ENCODE results near the gene TEAD1.
A peak's percentile ranks its signal among the peaks of the same experiment; 100 is the strongest.

The TEAD1 gene

DNA sequence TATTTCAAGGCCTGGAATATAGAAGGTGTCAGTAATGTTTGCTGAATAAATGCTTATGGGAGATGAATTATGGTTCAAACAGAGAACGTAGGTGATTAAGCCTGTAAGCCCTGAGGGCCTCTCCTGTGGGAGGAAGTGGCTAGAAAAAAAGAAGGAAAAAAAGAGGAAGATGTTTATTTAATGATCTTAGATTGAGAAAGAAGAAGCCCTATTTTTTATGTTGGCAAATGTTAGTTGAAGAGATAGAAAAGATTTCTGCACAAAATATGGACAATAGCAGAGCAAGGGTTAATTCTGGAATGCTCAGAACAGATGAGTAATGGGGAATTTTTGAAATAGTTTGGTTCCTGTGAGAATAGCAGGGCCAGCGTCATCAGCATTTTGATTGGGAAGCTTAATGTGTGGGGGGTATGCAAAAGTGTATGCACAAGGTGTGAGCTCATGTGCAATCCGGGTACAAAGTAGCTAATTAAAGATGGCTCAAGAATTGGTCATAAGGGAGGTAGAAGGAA is 95.7 kb downstream of the TEAD1 start:
- no peaks in the 10 kb centered on the region for H3K9me3 ChIP-seq (replicated peaks; ENCODE audit: insufficient read depth, low read length)
- H3K27me3 ChIP-seq (replicated peaks; ENCODE audit: insufficient read depth, low read length): no peaks in the 10 kb centered on the region
- peaks cover 84% of the 10 kb centered on the region for H3K79me2 ChIP-seq (ENCODE audit: low read length)
- no peak overlapping the region for H3K9ac ChIP-seq (ENCODE audit: low read length)
- no peak for TF ChIP-seq EZH2phosphoT487 (IDR thresholded peaks at IDR 0.05; ENCODE audit: low read length)
- TF ChIP-seq EZH2 (optimal IDR thresholded peaks at IDR 0.05; ENCODE audit: low read depth, low read length): no peak
- no peaks in the 10 kb centered on the region for H3K36me3 ChIP-seq (replicated peaks; ENCODE audit: insufficient read depth, low read length)
- peaks cover 14% of the 10 kb centered on the region for H3K4me1 ChIP-seq (ENCODE audit: low read length)
- H3K27ac ChIP-seq (ENCODE audit: low read length): no peak overlapping the region
- no peak overlapping the region for H3K4me2 ChIP-seq (ENCODE audit: low read depth, low read length)
- no peaks in the 10 kb centered on the region for H4K20me1 ChIP-seq (ENCODE audit: insufficient read depth, low read length)
- H2AFZ ChIP-seq (ENCODE audit: low read length): no peak overlapping the region
- H3K4me3 ChIP-seq (ENCODE audit: low read length): no peak overlapping the region
- H3F3A ChIP-seq (ENCODE audit: insufficient read depth, low read length): no peaks in the 10 kb centered on the region
- H3K9me2 ChIP-seq (replicated peaks; ENCODE audit: insufficient read depth, low read length): no peaks in the 10 kb centered on the region
- DNase-seq: no peak

DNA sequence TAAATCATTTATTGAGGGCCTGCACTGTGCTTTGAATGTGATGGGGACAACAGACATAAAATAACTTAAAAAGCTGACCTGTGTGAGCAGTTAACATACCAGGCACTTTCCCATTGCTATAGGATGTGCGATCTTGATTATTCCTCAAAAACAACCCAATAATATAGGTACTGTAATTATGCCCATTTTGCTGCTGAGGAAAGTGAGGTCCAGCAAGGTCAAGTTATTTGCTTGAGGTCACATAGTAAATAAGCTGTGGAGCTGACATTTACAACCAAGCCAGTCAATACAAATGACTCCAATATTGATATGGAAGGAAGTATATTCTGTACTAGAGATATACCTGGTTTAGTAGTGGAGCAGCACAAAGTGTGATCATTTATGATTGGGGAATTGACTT is 96.2 kb downstream of the TEAD1 start:
- no peaks in the 10 kb centered on the region for H3K9me3 ChIP-seq (replicated peaks; ENCODE audit: insufficient read depth, low read length)
- H3K36me3 ChIP-seq (replicated peaks; ENCODE audit: insufficient read depth, low read length): no peaks in the 10 kb centered on the region
- H3K9ac ChIP-seq (ENCODE audit: low read length): no peak overlapping the region
- no peaks in the 10 kb centered on the region for H4K20me1 ChIP-seq (ENCODE audit: insufficient read depth, low read length)
- no peak overlapping the region for H2AFZ ChIP-seq (ENCODE audit: low read length)
- no peak overlapping the region for H3K4me2 ChIP-seq (ENCODE audit: low read depth, low read length)
- H3K9me2 ChIP-seq (replicated peaks; ENCODE audit: insufficient read depth, low read length): no peaks in the 10 kb centered on the region
- no peak for DNase-seq
- no peak overlapping the region for H3K4me3 ChIP-seq (ENCODE audit: low read length)
- peaks cover 85% of the 10 kb centered on the region for H3K79me2 ChIP-seq (ENCODE audit: low read length)
- TF ChIP-seq, protein P1, sequence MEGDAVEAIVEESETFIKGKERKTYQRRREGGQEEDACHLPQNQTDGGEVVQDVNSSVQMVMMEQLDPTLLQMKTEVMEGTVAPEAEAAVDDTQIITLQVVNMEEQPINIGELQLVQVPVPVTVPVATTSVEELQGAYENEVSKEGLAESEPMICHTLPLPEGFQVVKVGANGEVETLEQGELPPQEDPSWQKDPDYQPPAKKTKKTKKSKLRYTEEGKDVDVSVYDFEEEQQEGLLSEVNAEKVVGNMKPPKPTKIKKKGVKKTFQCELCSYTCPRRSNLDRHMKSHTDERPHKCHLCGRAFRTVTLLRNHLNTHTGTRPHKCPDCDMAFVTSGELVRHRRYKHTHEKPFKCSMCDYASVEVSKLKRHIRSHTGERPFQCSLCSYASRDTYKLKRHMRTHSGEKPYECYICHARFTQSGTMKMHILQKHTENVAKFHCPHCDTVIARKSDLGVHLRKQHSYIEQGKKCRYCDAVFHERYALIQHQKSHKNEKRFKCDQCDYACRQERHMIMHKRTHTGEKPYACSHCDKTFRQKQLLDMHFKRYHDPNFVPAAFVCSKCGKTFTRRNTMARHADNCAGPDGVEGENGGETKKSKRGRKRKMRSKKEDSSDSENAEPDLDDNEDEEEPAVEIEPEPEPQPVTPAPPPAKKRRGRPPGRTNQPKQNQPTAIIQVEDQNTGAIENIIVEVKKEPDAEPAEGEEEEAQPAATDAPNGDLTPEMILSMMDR (IDR thresholded peaks at IDR 0.05; ENCODE audit: low read length): no peak
- TF ChIP-seq EZH2phosphoT487 (IDR thresholded peaks at IDR 0.05; ENCODE audit: low read length) (no peak), EZH2 (optimal IDR thresholded peaks at IDR 0.05; ENCODE audit: low read depth, low read length) (no peak)
- H3K27ac ChIP-seq (ENCODE audit: low read length): no peak overlapping the region
- H3K27me3 ChIP-seq (replicated peaks; ENCODE audit: insufficient read depth, low read length): no peaks in the 10 kb centered on the region
- H3F3A ChIP-seq (ENCODE audit: insufficient read depth, low read length): no peaks in the 10 kb centered on the region
- peaks cover 14% of the 10 kb centered on the region for H3K4me1 ChIP-seq (ENCODE audit: low read length)

DNA sequence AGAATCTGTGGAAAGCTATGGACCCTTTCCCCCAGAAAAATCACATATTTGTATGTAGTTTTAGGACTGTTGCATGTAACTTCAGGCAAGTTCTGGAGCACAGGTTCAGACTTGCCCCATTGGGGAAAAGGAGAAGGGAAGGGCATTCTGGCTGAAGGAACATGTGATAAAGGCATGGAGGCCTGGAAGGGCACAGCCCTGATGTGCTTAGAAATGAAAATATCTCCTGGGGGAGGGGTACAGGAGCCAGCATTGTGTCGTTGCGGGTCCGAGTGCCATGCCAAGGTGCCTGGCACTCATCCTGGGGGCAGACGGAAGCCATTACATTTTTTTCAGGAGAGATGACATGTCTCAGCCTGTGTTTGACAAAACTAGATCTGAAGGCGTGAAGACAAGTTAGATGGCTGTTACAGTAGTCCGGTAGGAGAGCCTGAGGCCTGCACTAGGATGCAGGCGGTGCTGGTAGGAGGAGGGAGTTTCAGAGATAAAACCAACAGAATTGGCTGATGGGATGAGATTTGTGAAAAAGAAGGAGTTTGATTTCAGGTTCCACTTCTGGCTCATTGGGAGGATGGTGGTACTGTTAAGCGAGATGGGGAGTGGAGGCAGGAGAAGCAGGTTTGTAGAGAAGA is 96.9 kb downstream of the TEAD1 start:
- Histone ChIP-seq H3K4me1 (ENCODE audit: low read length) (peaks cover 14% of the 10 kb centered on the region), H3K79me2 (ENCODE audit: low read length) (peaks cover 92% of the 10 kb centered on the region), H3K4me2 (ENCODE audit: low read depth, low read length) (no peak overlapping the region), H4K20me1 (ENCODE audit: insufficient read depth, low read length) (no peaks in the 10 kb centered on the region), H3K27ac (ENCODE audit: low read length) (no peak overlapping the region), H3K9me3 (replicated peaks; ENCODE audit: insufficient read depth, low read length) (no peaks in the 10 kb centered on the region), H3K9me2 (replicated peaks; ENCODE audit: insufficient read depth, low read length) (no peaks in the 10 kb centered on the region), H3K27me3 (replicated peaks; ENCODE audit: insufficient read depth, low read length) (no peaks in the 10 kb centered on the region), H3K9ac (ENCODE audit: low read length) (no peak overlapping the region), H3K36me3 (replicated peaks; ENCODE audit: insufficient read depth, low read length) (no peaks in the 10 kb centered on the region), H2AFZ (ENCODE audit: low read length) (no peak overlapping the region), H3K4me3 (ENCODE audit: low read length) (no peak overlapping the region), H3F3A (ENCODE audit: insufficient read depth, low read length) (no peaks in the 10 kb centered on the region)
- TF ChIP-seq, protein P1 (IDR thresholded peaks at IDR 0.05; ENCODE audit: low read length): no peak
- no peak for TF ChIP-seq EZH2phosphoT487 (IDR thresholded peaks at IDR 0.05; ENCODE audit: low read length)
- no peak for TF ChIP-seq EZH2 (optimal IDR thresholded peaks at IDR 0.05; ENCODE audit: low read depth, low read length)
- DNase-seq: no peak

DNA sequence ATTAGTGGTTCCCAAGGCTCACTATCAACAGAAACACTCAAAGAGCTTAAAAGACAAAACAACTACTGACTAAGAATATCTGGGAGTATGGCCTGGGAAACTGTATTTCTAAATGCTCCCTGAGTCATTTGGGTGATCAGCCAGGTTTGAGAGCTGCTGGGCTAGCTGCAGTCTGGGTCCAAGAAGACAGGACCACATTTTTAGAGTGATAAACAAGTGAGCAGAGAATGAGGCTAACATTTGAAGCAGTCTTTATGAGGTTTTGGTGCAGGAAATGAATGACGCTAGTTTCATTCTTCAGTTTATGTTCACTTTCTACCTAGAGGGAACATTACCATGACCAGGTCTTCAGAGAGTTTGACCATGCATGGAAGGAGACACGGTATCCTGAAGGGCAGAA is 97.7 kb downstream of the TEAD1 start:
- no peak for TF ChIP-seq EZH2 (optimal IDR thresholded peaks at IDR 0.05; ENCODE audit: low read depth, low read length)
- TF ChIP-seq EZH2phosphoT487 (IDR thresholded peaks at IDR 0.05; ENCODE audit: low read length): no peak
- TF ChIP-seq, protein P1 (IDR thresholded peaks at IDR 0.05; ENCODE audit: low read length): no peak
- Histone ChIP-seq H4K20me1 (ENCODE audit: insufficient read depth, low read length) (no peaks in the 10 kb centered on the region), H3F3A (ENCODE audit: insufficient read depth, low read length) (no peaks in the 10 kb centered on the region), H3K9ac (ENCODE audit: low read length) (no peak overlapping the region), H3K27ac (ENCODE audit: low read length) (peak overlapping the region; percentile 5; the same call in 1 of the 2 replicates), H3K9me3 (replicated peaks; ENCODE audit: insufficient read depth, low read length) (no peaks in the 10 kb centered on the region), H2AFZ (ENCODE audit: low read length) (no peak overlapping the region), H3K79me2 (ENCODE audit: low read length) (peaks cover 87% of the 10 kb centered on the region), H3K4me3 (ENCODE audit: low read length) (no peak overlapping the region), H3K4me2 (ENCODE audit: low read depth, low read length) (no peak overlapping the region), H3K9me2 (replicated peaks; ENCODE audit: insufficient read depth, low read length) (no peaks in the 10 kb centered on the region), H3K27me3 (replicated peaks; ENCODE audit: insufficient read depth, low read length) (no peaks in the 10 kb centered on the region), H3K4me1 (ENCODE audit: low read length) (peaks cover 14% of the 10 kb centered on the region), H3K36me3 (replicated peaks; ENCODE audit: insufficient read depth, low read length) (no peaks in the 10 kb centered on the region)
- DNase-seq: no peak
